Hepatocyte (in vitro differentiated cells): Measurements from ENCODE around the gene MAPRE2.

Experiments used
- EZH2 ChIP-seq: fragments of 200-600 bp; sonication (generic); IDR thresholded peaks from 2 replicates; pipeline ENCODE4 v1.6.1; 2016; ENCODE audit warnings: antibody characterized with exemption, mild to moderate bottlenecking, borderline replicate concordance
- EZH2phosphoT487 ChIP-seq: fragments of 200-600 bp; sonication (generic); IDR thresholded peaks from one replicate; pipeline ENCODE4 v1.6.1; 2018; ENCODE audit warnings: antibody characterized with exemption, mild to moderate bottlenecking, low read depth, moderate library complexity; ENCODE audit not compliant: unreplicated experiment, severe bottlenecking
- TF ChIP-seq, protein P1 (sequence below): fragments of 200-600 bp; sonication (generic); IDR thresholded peaks from 2 replicates; pipeline ENCODE4 v1.5.1; 2016; ENCODE audit warnings: antibody characterized with exemption, mild to moderate bottlenecking; ENCODE audit not compliant: poor library complexity

GRCh38 chr18:35172451-35173035, 131.3 kb downstream of the MAPRE2 start:
- TF ChIP-seq, protein P1, sequence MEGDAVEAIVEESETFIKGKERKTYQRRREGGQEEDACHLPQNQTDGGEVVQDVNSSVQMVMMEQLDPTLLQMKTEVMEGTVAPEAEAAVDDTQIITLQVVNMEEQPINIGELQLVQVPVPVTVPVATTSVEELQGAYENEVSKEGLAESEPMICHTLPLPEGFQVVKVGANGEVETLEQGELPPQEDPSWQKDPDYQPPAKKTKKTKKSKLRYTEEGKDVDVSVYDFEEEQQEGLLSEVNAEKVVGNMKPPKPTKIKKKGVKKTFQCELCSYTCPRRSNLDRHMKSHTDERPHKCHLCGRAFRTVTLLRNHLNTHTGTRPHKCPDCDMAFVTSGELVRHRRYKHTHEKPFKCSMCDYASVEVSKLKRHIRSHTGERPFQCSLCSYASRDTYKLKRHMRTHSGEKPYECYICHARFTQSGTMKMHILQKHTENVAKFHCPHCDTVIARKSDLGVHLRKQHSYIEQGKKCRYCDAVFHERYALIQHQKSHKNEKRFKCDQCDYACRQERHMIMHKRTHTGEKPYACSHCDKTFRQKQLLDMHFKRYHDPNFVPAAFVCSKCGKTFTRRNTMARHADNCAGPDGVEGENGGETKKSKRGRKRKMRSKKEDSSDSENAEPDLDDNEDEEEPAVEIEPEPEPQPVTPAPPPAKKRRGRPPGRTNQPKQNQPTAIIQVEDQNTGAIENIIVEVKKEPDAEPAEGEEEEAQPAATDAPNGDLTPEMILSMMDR: no peak
- TF ChIP-seq EZH2 (no peak), EZH2phosphoT487 (no peak)
